GM13977 (cell line): Measurements from ENCODE around the gene DBF4B.

ENCODE experiments used
- DNase-seq: peaks from one replicate; pipeline ENCODE4 v3.0.0; 2012; ENCODE audit warnings: low spot score
- CTCF ChIP-seq: IDR thresholded peaks from 2 replicates; pipeline ENCODE4 v1.5.1; 2012; ENCODE audit warnings: mild to moderate bottlenecking, control low read depth; ENCODE audit not compliant: insufficient read depth; ENCODE audit errors: extremely low read depth, missing control alignments
- in situ Hi-C: fragments of 300-500 bp; cut with MboI; formaldehyde crosslinking; loops from one replicate; pipeline ENCODE4 v1.12.0; 2022; ENCODE audit warnings: low sequenced_read_pairs, low pct_unique_long_range_greater_than_20kb, mixed read lengths, inconsistent platforms; ENCODE audit not compliant: unreplicated experiment

Gene DBF4B

GRCh38 chr17:44767493-44767892 is 59.0 kb downstream of the DBF4B start:
- no peak for TF ChIP-seq CTCF
- no peak for DNase-seq
- in situ Hi-C loops: no loop called here

GRCh38 chr17:44768505-44769142 is 60.2 kb downstream of the DBF4B start:
- DNase-seq: no peak
- no peak for TF ChIP-seq CTCF
- in situ Hi-C loops: no loop called here

GRCh38 chr17:44769230-44769629 is 60.8 kb downstream of the DBF4B start:
- in situ Hi-C loops: no loop called here
- no peak for TF ChIP-seq CTCF
- DNase-seq: no peak

GRCh38 chr17:44769647-44770084 is 61.2 kb downstream of the DBF4B start:
- DNase-seq: no peak
- no peak for TF ChIP-seq CTCF
- in situ Hi-C loops: loop anchor here (10.0 kb wide), 1 partner anchor 95 kb away; no protein-coding TSS in a partner anchor

- DNase-seq: no peak
- no peak for TF ChIP-seq CTCF
- in situ Hi-C loops: loop anchor here (10.0 kb wide), 1 partner anchor 94 kb away; no protein-coding TSS in a partner anchor
These were observed 61.9 kb downstream of the DBF4B start for GRCh38 chr17:44770166-44770925.

- DNase-seq: no peak
- TF ChIP-seq CTCF: no peak
- in situ Hi-C loops: loop anchor here (10.0 kb wide), 1 partner anchor 92 kb away; no protein-coding TSS in a partner anchor
These were observed 64.0 kb downstream of the DBF4B start for GRCh38 chr17:44772308-44773045.
